C4-2B (cell line): ENCODE measurements around the gene PAN2.
"Not testable (repeated sequence)": the region's sequence is repeated elsewhere in the genome, so short reads cannot be mapped to it uniquely, and the experiment has no call there.

Experiments
- CTCF ChIP-seq: fragments of 450-650 bp; conservative IDR thresholded peaks from 2 replicates; pipeline ENCODE4 v1.5.1; 2017; ENCODE audit warnings: mild to moderate bottlenecking
- ZFX ChIP-seq: fragments of 450-650 bp; IDR thresholded peaks from 2 replicates; pipeline ENCODE4 v1.6.1; 2017

- not testable (repeated sequence) for TF ChIP-seq CTCF, ZFX
Measured at GRCh38 chr12:56335527-56335926, 1.7 kb upstream of the PAN2 start.
